K562 (cell line): ENCODE measurements around the gene CNNM4. TPM values are rescaled to one million over a fixed set of nuclear protein-coding genes. Genes with fewer than 3 reads are reported as not detected.

ENCODE experiments used
- ATAC-seq: fragments of 200-7000 bp; cut with Tn5 transposase; 3 replicates; pipeline ENCODE4 v1.9.1; 2020; ENCODE audit warnings: moderate library complexity
- BruUV-seq: library from RNA; stranded (reverse); fragments of 400-500 nt; replicated peaks from 2 replicates; lab custom pipeline; 2021; lab: Mats Ljungman, UMichigan
- CTCF ChIA-PET: fragments of 300-600 bp; formaldehyde crosslinking; extraction: SDS; loops from one replicate; lab custom pipeline; 2021; ENCODE audit warnings: low intra/inter-chr PET ratio; lab: Yijun Ruan, JAX
- POLR2A ChIA-PET: fragments of 300-600, 350-650 bp; sonication (Branson Sonifier 250); formaldehyde crosslinking; extraction: SDS; loops from one replicate; lab custom pipeline; 2021; ENCODE audit warnings: antibody characterized with exemption, inconsistent platforms; lab: Yijun Ruan, JAX
- DNase-seq, 4 experiments: peaks; one replicate each; pipeline versions ENCODE4 v3.0.0 to v3.0.0-alpha.2; 2011 to 2018; ENCODE audit warnings: low spot score in 3 of 4, mixed read lengths in 3 of 4; ENCODE audit errors: extremely low read depth in 1 of 4
- FAIRE-seq: peaks from 2 replicates; lab custom pipeline; 2011; peaks lifted over from hg19 to GRCh38; lab: Jason Lieb, UNC
- H2AFZ ChIP-seq: 2 replicates; pipeline ENCODE4 v1.6.0; 2011; ENCODE audit warnings: low read depth, low read length, control low read depth, inconsistent platforms
- H3K27ac ChIP-seq: fragments of 200-600 bp; 3 replicates; pipeline ENCODE4 v1.8.0; 2011; ENCODE audit warnings: low read depth, mild to moderate bottlenecking, control low read depth, inconsistent platforms, low read length, moderate library complexity, mixed read lengths; ENCODE audit errors: extremely low read depth
- H3K27me3 ChIP-seq, 2 experiments: fragments of 300-600 bp in 1 of 2; 2 replicates in 1 of 2; 3 replicates in 1 of 2; pipeline versions ENCODE4 v1.6.0 to v1.8.0; 2011; ENCODE audit warnings: inconsistent platforms in 2 of 2, low read length in 2 of 2, mild to moderate bottlenecking in 1 of 2, mixed read lengths in 1 of 2, moderate library complexity in 1 of 2; ENCODE audit not compliant: control insufficient read depth in 2 of 2, insufficient read depth in 2 of 2
- H3K36me3 ChIP-seq: fragments of 300-600 bp; 3 replicates; pipeline ENCODE4 v1.8.0; 2011; ENCODE audit warnings: mild to moderate bottlenecking, low read length, inconsistent platforms; ENCODE audit not compliant: control insufficient read depth, insufficient read depth
- H3K4me1 ChIP-seq, 2 experiments: fragments of 200-600 bp in 1 of 2; replicated peaks in 1 of 2; 2 replicates in 1 of 2; 3 replicates in 1 of 2; pipeline versions ENCODE4 v1.5.1 to v1.8.0; 2011; ENCODE audit warnings: inconsistent platforms in 2 of 2, low read length in 2 of 2, mild to moderate bottlenecking in 1 of 2, mixed read lengths in 1 of 2, moderate library complexity in 1 of 2; ENCODE audit not compliant: control insufficient read depth in 2 of 2, insufficient read depth in 2 of 2
- H3K4me2 ChIP-seq: 2 replicates; pipeline ENCODE4 v1.6.1; 2011; ENCODE audit warnings: low read length, control low read depth, inconsistent platforms, mixed read lengths; ENCODE audit not compliant: insufficient read depth
- H3K4me3 ChIP-seq: fragments of 200-600 bp; sonication (generic), shearing (Covaris generic); 2 replicates; pipeline ENCODE4 v1.5.1; 2016; ENCODE audit warnings: control low read depth, inconsistent platforms
- H3K79me2 ChIP-seq: fragments of 200-600 bp; 3 replicates; pipeline ENCODE4 v1.8.0; 2011; ENCODE audit warnings: low read length, inconsistent platforms; ENCODE audit not compliant: control insufficient read depth, insufficient read depth
- H3K9ac ChIP-seq, 2 experiments: 2 replicates each; pipeline versions ENCODE4 v1.6.0 to v1.6.1; 2011; ENCODE audit warnings: low read depth in 2 of 2, low read length in 2 of 2, control low read depth in 1 of 2, inconsistent platforms in 1 of 2, mild to moderate bottlenecking in 1 of 2, mixed read lengths in 1 of 2; ENCODE audit not compliant: insufficient read depth in 1 of 2
- H3K9me1 ChIP-seq: one replicate; pipeline ENCODE4 v1.6.0; 2011; ENCODE audit warnings: inconsistent platforms, mild to moderate bottlenecking, low read length, moderate library complexity; ENCODE audit not compliant: control insufficient read depth, insufficient read depth
- H3K9me3 ChIP-seq: replicated peaks from 2 replicates; pipeline ENCODE4 v1.5.1; 2011; ENCODE audit warnings: low read depth, low read length, inconsistent platforms; ENCODE audit not compliant: control insufficient read depth, insufficient read depth
- H4K20me1 ChIP-seq: replicated peaks from 2 replicates; pipeline ENCODE4 v1.6.1; 2011; ENCODE audit warnings: low read length, inconsistent platforms, mixed read lengths; ENCODE audit not compliant: control insufficient read depth, insufficient read depth
- DMBX1 ChIP-seq: fragments of 250-450 bp; sonication (Bioruptor Pico); IDR thresholded peaks from 2 replicates; pipeline ENCODE4 v1.8.0; 2022; ENCODE audit warnings: inconsistent platforms, mild to moderate bottlenecking, moderate library complexity, borderline replicate concordance
- EGR1 ChIP-seq: fragments of 450-650 bp; conservative IDR thresholded peaks from 2 replicates; pipeline ENCODE4 v1.6.1; 2017; ENCODE audit warnings: mild to moderate bottlenecking
- NBN ChIP-seq: fragments of 450-650 bp; IDR thresholded peaks from 2 replicates; pipeline ENCODE4 v1.6.1; 2016; ENCODE audit warnings: low read depth, mild to moderate bottlenecking
- POLR2H ChIP-seq: IDR thresholded peaks from 2 replicates; pipeline ENCODE4 v1.6.1; 2016; ENCODE audit warnings: missing genetic modification characterization, low read depth, mild to moderate bottlenecking, control low read depth, missing compliant biosample characterization, moderate library complexity
- RBM22 ChIP-seq: fragments of 200-400 bp; formaldehyde crosslinking; IDR thresholded peaks from 2 replicates; pipeline ENCODE4 v1.6.1; 2018; ENCODE audit warnings: low read length, low read depth; ENCODE audit not compliant: poor library complexity, severe bottlenecking
- ZNF696 ChIP-seq: fragments of 250-450 bp; sonication (Bioruptor Pico); conservative IDR thresholded peaks from 2 replicates; pipeline ENCODE4 v1.4.0; 2020; ENCODE audit warnings: mild to moderate bottlenecking, moderate library complexity
- WGBS: fragments of 100-300 bp; shearing (Covaris generic); methylation state at CpG from one replicate; pipeline ENCODE4 v1.1.6; 2016; ENCODE audit warnings: low coverage, mixed read lengths; ENCODE audit not compliant: insufficient coverage; ENCODE audit errors: missing lambda C conversion rate; 5-methylcytosine and 5-hydroxymethylcytosine counted together
- in situ Hi-C: fragments of 300-500 bp; cut with MboI; formaldehyde crosslinking; loops from 4 replicates; pipeline ENCODE4 v1.15.0; 2018; ENCODE audit warnings: inconsistent platforms, mixed read lengths
- intact Hi-C: fragments of 100-400 bp; cut with micrococcal nuclease; formaldehyde crosslinking; loops from 2 replicates; pipeline ENCODE4 v1.14.2; 2022
- polyA plus RNA-seq, 8 experiments: library from polyadenylated mRNA; depleted of rRNA in 4 of 8; stranded (reverse) in 5 of 8; unstranded in 3 of 8; fragments of >200 nt; fragmentation: Nextera tagmentation in 2 of 8; fragmentation: Illumina TruSeq in 1 of 8; extraction: Ambion mirVana in 2 of 8; extraction: Trizol in 1 of 8; gene quantifications; 2 replicates each; pipeline versions ENCODE4 v1.2.1 to v1.2.3, GENCODE V29; 2011 to 2014; ENCODE audit warnings: inconsistent platforms in 1 of 8, missing spikeins in 1 of 8
- total RNA-seq, 7 experiments: library from RNA; depleted of rRNA in 6 of 7; stranded (reverse); fragments of >200 nt in 6 of 7; fragmentation: Illumina TruSeq in 2 of 7; extraction: Trizol in 2 of 7; gene quantifications; 2 replicates each; pipeline versions ENCODE4 v1.2.1 to v1.2.3, GENCODE V29; 2011 to 2021; ENCODE audit warnings: low replicate concordance in 1 of 7
- TF ChIP-seq, protein P1 (sequence below): fragments of 250-450 bp; sonication (Bioruptor Pico); IDR thresholded peaks from 2 replicates; pipeline ENCODE4 v1.8.0; 2021; ENCODE audit warnings: mild to moderate bottlenecking, moderate library complexity
- TF ChIP-seq, protein P2 (sequence below): fragments of 200-800 bp; sonication (Bioruptor generic); IDR thresholded peaks from 2 replicates; pipeline ENCODE4 v1.6.1; 2017; ENCODE audit warnings: missing genetic modification characterization, missing compliant biosample characterization

The CNNM4 gene
- total and polyA plus RNA-seq, 9 of the 15 experiments (the other 6 are each of a cell fraction or from before 2014, with no cell fraction given), result 0.96 to 6.3 (median 2.8) TPM

DNA sequence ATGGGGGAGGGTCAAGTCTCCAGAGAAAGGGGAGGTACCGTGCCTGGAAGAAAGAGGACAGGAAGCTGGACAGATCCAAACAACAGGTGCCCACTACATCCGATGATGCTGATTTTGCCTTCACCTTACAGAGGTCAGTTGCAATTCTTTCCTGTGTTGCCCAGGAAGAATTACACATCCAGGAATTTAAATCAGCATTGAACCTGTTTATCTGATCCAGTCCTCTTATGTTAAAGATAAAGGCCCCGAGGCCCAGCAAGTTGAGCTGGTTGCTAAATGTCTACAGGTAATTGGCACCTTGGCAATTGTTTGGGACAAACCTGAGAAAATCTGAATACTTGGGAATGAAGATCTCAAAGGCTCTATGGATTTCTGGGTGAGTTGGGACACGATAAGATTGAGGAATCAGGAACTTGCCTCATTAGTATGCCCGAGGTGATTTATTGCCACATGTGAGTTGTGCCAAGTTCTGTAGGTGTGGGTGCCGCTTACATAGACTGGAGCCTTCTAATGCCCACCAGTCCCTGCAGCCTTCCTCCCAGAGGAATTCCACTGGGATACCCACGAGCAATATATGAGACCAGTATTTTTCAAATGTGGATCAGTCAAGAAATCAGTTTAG is 6.9 kb upstream of the CNNM4 start:
- BruUV-seq, result no TSS peak
- no peak for FAIRE-seq
- Histone ChIP-seq H3K4me2 (no peak overlapping the region), H3K36me3 (no peaks in the 10 kb centered on the region), H2AFZ (no peak overlapping the region), H3K9me3 (no peaks in the 10 kb centered on the region), H3K79me2 (no peaks in the 10 kb centered on the region)
- ATAC-seq, result no peak
- DNase-seq, result no peak
- in situ Hi-C loops, result no loop called here
- no peak for TF ChIP-seq ZNF696 (CRISPR knock-in tag)
- TF ChIP-seq, protein P1, sequence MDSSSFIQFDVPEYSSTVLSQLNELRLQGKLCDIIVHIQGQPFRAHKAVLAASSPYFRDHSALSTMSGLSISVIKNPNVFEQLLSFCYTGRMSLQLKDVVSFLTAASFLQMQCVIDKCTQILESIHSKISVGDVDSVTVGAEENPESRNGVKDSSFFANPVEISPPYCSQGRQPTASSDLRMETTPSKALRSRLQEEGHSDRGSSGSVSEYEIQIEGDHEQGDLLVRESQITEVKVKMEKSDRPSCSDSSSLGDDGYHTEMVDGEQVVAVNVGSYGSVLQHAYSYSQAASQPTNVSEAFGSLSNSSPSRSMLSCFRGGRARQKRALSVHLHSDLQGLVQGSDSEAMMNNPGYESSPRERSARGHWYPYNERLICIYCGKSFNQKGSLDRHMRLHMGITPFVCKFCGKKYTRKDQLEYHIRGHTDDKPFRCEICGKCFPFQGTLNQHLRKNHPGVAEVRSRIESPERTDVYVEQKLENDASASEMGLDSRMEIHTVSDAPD (CRISPR knock-in tag), result no peak
- no peak for TF ChIP-seq EGR1
- TF ChIP-seq POLR2H (tag), result no peak
- no peak for TF ChIP-seq NBN
- TF ChIP-seq, protein P2, sequence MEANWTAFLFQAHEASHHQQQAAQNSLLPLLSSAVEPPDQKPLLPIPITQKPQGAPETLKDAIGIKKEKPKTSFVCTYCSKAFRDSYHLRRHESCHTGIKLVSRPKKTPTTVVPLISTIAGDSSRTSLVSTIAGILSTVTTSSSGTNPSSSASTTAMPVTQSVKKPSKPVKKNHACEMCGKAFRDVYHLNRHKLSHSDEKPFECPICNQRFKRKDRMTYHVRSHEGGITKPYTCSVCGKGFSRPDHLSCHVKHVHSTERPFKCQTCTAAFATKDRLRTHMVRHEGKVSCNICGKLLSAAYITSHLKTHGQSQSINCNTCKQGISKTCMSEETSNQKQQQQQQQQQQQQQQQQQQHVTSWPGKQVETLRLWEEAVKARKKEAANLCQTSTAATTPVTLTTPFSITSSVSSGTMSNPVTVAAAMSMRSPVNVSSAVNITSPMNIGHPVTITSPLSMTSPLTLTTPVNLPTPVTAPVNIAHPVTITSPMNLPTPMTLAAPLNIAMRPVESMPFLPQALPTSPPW, result no peak
- no peak for TF ChIP-seq DMBX1 (CRISPR knock-in tag)
- no peak for TF ChIP-seq RBM22
- TF ChIP-seq, all 486 proteins: peak for 0
- 13% methylated on average over 6 of the region's 7 CpGs for WGBS
- intact Hi-C loops, result no loop called here
- Histone ChIP-seq H3K4me1 (peaks cover 0 to 5% of the 10 kb centered on the region in 2 experiments; a peak in 1 of 5 replicates), H3K9ac (no peak overlapping the region), H4K20me1 (no peaks in the 10 kb centered on the region), H3K9me1 (no peaks in the 10 kb centered on the region), H3K27me3 (0 out of 5 replicates have a peak, but pooled peaks cover 0 to 4% of the 10 kb centered on the region in 2 experiments), H3K4me3 (no peak overlapping the region), H3K27ac (no peak overlapping the region)
- ChIA-PET CTCF (no interaction called here), POLR2A (no interaction called here)
